T-helper 1 cell (primary cell): ENCODE results near the gene CCDC102B.
"Not testable (repeated sequence)": the region's sequence is repeated elsewhere in the genome, so short reads cannot be mapped to it uniquely, and the experiment has no call there.

ENCODE experiments used
- DNase-seq, 5 donors: peaks; one replicate each; pipeline ENCODE4 v3.0.0-alpha.2; 2012 to 2020

CCDC102B gene

DNA sequence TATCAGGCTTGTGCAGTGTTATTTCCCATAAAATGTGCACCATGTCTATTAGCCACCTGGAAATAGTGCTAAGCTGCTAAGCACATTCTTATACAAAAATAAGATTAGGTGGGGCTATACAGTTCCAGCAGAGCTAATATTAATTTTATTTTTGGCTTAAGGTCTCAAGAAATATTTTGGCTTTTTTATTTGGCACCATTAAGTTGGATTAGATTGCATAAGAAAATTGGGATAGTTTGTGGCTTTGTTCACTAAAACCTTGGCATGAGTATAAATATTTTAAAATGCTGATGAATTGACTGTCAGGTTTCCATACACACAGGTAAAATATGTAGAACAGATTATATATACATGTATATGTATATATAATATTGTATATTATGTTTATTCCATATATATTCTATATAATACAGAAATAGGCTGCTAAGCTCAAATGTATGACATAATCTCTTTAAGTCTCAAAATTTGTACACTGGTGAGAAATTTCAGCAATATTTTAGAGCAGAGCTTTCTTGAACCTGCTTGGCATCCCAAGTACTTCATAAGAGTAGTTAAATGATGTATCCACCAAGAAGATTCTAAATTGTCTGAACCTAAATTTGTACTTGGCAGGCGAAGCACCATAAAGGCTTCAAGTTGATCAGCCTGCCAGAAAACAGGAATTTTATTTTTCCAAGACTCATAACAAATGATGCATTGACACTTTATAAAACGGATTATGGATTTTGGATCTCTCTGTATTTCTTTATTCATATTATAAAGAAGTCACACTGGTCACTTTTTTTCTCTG, 32.6 kb downstream of the CCDC102B start:
- DNase-seq: no peak

DNA sequence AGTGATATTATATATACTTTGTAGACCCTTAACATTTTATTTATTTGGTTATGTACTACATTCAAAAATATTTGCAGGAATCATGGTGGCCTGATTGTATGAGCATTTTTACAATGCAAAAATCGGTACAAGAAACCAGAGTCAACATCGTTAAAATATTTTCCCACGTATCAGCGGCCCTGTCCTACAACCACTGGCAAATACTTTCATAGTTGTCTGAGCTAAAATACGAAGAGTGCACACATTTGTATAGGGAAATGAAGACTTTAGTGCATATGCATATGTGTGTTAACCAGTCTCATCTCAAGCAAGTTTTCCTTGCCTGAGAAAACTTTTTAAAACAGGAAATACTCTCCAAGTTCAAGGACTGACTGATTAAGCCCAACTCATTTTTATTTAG, 35.9 kb downstream of the CCDC102B start:
- no peak for DNase-seq

DNA sequence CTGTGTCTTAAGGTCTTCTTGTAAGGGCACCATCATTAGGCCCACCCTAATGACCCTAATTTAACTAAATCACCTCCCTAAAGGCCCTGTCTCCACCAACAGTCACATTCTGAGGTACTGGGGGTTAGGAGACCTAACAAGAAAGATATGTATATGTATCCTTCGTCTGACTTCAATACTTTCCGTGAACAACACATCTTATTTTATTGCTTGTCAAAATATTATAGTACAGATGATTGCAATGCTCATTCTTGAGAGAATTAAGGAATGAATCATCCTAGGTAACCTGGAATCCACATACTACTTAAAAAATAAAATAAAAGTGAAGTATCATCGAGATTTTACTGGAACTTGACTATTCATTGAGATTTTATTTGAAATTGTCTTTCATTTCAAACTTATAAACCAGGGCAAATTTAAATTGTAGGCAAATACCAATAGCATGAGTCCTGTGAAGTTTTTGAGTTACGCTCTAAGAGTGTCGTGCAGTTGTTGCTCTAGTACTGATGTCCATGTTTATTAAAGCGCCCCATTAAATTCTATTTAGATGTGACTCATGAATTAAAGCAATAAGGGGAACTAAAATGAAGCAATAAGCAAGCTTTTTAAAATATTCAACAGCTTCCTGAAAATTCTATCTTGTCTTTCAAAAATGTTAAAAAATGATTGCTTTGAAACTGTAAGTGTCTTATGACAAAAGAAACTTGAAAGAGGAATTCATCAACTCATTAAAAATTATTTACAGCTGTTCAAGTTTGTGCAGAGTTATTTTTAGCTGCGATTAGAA, 40.0 kb downstream of the CCDC102B start:
- DNase-seq: no peak

DNA sequence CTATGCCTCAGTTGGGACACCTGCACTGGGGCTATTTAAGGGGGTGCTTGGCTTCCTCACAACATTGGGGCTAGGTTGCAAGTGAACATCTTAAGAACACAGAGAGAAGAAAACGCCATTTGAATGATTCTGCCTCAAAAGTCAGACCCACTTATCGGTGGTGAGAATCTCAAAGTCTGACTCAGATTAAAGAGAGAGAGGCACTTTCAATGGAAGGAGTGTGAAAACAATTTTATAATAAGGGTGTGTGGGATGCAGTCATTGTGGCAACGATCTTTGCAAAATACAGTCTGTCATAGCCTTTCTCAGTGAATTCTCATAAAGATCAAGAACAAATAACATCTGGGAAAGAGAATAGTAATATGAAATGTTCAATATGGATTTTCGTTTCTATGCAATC, 41.8 kb downstream of the CCDC102B start:
- no peak for DNase-seq

DNA sequence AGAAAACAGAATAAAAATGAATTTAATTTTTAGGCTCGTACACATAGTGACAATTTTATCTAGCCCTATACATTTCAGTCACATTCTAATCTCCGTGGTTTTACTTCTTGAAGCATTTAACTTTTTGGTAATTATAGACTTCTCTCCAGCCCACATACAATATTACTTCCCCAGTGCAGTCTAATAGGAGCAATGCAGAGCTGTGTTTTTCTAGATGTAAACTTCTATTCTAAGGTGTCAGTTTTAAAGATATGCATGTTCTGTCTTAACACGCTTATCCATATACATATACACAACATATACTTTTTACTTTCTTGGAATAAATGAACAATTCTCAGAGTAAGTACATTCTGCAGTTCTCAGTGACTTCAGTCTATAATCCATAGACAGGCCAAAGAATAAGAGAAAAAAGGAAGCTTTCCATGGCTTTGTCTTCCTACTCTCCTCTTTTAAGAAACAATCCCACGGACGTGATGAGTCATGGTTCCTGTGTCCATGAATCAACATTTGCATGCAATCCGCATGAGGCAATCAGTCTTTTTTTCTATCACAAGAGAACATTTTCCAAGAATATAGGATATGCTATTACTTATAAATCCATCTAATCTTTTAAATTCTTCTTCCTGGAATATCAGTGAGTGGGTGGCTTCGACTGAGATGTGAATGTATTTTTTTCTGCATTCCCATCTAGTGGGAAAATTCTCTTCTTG, 42.8 kb downstream of the CCDC102B start:
- DNase-seq: no peak

DNA sequence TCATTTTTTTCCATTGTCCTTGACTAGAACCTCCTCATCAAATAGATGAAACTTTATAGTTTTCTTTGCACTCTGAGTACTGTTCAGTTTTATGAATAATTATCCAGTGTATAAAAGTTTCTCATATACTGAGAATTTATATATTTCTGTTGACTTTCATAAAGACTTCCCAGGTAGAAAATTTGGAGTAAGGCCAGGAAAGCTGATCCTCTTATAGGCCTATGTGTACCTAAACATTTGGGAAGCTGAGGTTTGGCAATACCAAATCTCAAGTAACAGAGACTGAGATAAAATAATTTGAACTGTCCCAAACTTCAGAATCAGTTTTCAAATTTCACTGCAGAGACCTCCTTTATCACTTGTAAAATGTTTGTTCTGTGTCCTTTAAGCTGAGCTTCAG, 43.4 kb downstream of the CCDC102B start:
- no peak for DNase-seq

DNA sequence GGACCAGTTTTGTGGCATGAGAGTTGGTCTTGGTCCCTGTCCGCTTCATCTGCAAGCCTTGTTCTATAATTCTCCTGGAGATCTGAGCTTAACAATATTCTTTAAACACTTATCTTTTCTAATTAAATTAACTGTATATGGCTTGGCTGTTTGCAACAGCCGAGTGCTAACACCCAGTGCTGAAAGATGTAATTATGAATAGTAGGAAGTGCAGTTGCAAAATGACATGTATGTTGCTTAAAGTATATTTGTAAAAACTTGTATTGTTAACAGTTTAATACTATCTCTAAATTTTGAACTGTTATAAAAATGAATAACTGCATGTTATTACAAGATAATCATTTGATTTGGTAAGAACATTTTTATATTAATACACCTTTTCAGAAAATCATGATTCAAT, 45.1 kb downstream of the CCDC102B start:
- DNase-seq: no peak

DNA sequence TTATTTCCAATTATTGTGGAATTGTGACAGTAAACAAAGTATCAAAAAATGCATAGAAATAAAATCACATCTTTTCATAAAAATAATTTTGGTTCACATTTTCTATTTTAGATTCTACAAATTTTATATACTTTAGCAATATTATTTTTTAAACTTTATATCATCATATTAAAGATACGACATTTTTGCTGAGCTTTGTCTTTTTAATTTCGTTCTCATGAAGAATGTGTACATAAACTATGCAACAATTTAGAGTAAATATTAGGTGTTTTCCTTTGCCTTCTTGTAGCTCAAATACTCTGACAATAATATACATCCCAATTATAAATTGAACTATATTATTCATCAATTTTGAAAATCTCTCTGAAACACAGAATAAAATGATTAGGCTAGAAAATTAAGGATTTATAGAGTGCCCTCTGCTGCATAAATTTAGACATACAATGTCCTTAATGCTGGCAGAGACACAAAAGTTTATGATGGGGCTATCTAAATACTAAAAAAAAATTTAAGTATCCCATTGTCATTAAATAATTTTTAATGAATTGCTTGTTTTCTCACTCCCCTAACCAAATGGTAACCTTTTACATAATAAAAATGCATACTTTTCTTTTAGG, 45.7 kb downstream of the CCDC102B start:
- no peak for DNase-seq

DNA sequence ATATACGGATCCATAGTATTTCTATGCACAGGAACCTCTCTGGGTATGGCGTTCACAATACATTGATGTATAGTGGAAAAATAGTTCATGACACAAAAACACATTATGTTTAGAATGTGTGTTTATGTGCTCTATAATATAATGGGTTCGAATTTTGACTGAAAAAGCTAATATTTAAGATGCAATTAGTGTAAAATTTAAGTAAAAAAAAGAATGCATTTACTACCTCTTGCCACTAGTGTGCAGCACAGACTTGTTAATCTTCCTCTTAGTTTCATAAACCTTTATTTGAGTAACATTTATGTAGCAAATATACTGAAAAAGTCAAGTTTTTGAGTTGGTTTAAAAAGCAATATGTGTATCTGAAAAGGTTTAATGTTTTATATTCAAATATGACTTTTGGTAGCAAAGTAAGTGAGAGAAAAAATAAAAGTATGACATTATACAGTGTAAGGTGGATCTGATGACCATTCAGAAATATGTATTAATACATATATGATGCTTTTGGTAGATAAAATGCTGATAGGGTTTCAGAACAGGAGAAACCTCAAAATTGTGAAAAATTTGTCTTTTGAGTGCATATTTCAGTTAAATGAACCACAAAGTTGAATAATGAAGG, 49.4 kb downstream of the CCDC102B start:
- no peak for DNase-seq

DNA sequence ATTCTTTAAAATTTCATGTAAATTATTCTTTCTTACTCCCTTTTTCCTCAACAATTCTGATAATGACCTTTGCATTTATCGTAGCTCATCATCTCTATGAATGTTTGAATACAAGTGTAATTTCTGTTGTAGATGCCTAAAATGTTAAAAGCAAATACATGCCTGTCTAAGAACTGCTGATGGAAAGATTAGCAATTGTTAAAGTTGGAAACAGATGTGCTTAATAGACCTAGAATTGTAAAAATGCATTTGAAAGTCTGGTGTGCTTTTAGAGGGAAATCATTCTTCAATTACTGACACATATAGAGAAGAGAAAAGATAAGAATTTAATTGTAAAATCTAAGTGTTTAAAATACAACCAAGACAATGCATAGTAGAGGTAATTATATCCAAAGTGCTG, 50.4 kb downstream of the CCDC102B start:
- DNase-seq: no peak

DNA sequence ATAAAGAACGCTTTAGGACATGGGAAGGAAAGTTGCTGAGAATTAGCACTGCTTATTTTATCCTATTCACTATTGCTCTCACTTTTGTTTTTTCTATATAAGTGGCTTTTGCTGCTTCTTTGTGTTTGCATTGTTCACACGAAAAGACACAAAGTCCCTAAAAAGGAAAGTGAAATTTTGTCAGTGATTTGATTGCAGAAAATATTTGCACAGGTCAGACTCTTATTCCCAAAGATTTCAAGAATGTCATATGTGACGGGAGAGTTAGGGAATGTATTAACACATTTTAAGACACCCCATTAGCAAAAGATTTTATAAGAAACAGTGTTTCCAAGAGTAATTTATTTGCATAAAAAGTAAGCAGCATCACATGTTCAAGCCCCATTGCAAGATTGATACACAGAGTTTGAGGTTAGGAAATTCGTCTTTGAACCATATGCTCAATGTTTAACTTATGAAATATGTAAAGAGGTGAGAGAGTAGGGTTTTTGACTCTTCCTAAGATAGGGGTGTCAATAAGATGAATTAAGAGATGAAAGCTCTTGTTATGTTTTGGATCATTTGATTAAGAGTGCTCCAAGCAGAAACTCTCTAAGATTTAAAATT, 57.0 kb downstream of the CCDC102B start:
- DNase-seq: no peak

DNA sequence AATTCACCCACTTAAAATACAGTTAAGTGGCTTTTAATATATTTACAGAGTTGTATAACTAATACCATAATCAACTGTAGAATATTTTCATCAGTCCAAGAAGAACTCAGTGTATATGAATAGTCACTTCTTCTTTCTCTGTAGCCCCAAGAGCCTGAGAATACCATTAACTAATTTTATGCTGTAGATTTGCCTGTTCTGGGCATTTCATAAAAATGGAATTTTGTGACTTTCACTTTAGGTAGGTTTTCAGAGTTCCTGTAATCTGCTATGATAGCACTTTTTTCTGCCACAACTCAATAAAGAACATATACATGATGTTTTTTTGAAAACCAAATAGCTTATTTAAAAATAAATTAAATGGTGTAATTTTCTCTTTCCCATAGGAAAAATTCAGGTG, 57.6 kb downstream of the CCDC102B start:
- DNase-seq: no peak

DNA sequence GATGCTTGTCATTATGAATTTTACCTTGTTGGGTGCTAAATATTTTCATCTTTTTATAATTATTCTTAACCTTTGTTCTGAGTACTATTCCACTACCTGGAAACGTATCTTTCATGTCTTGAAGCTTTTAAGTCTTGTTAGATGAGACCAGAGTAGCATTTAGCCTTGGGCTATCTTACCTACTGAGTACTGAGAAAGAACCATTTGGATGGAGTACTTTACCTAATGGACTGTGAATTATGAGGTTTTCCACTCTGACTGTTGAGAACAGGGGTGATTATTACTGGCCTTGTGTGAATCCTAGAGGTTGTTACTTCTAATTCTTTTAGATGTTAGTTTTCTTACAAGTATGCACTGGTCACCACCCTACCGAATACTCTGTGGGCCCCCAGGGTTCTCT, 63.5 kb downstream of the CCDC102B start:
- DNase-seq: no peak

DNA sequence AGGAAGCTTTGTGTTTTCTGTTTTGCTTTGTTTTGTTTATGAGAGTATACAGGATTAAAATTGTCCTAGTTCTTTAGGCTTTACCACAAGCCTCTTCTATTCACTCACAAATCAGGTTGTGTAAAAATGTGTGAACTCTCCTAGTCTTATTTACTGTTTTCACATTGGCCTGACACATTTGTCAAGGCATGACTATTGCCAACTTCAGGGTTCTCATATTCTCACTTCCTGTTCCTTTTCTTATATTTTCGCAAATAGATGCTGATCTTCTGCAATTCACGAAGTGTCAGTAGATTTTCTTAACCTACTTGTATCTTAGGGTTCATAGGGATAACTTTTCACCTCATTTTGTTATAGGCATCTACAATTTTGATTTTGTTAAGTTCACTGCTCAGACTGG, 67.1 kb downstream of the CCDC102B start:
- DNase-seq: no peak

DNA sequence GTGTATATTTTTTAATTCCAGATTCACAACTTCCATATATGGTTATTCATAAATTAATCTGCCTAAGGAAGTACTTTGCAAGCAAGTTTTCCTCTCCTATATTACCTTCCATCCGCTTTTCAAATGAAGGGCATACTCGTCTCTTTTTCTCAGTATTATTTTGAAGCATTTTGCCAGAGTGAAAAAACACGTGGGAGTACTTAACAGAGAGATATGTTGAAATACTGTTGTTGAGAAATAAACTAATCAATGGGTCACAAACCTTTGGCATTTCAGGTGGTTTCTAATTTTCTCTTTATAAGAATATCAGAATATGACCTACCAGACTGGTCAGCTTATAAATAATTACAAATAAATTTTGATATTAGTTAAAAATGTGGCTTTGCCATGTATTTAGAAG, 67.6 kb downstream of the CCDC102B start:
- no peak for DNase-seq

DNA sequence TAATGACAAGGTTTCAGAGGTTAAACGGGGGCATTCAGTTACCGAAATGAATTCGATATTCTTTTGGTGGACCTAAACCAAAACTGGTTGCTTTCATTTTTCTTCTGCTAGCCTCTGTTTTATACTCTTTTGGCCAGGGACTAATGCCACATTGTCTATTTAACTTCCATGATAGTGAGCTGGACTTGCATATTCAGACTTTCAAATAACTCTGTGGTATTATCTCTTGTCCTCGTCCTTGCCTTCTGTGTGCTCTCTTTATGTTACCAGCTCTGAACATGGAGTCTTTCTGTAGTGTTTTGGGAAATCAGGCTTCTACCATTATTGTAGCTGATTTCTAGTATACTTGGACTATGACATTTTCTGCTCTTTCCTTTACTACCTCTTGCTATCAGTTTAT, 75.1 kb downstream of the CCDC102B start:
- no peak for DNase-seq

DNA sequence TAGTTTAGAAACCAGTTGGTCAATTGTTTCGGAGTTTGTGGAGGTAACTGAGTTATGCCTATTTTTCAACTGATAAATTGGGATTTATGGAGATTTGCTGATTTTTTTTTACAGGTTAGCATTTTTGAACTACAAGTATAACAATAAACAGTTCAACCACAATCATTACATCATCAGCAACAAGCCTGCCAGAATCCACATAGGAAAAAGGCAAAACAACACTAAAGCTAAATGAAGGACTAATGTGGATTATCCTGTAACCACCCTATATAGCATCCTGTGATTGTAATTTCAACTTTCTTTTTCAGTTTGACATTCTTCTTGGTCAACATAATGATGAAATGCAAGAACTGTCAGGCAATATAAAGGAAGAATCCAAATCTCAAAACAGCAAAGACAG, 76.5 kb downstream of the CCDC102B start:
- DNase-seq: no peak

DNA sequence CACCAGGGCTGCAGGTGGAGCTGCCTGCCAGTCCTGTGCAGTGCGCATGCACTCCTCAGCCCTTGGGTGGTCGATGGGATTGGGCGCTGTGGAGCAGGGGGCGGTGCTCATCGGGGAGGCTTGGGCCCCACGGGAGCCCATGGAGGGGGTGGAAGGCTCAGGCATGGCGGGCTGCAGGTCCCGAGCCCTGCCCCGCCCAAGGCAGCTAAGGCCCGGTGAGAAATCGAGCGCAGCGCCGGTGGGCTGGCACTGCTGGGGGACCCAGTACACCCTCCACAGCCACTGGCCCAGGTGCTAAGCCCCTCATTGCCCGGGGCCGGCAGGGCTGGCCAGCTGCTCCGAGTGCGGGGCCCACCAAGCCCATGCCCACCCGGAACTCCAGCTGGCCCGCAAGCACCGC, 82.1 kb downstream of the CCDC102B start:
- not testable (repeated sequence) for DNase-seq

DNA sequence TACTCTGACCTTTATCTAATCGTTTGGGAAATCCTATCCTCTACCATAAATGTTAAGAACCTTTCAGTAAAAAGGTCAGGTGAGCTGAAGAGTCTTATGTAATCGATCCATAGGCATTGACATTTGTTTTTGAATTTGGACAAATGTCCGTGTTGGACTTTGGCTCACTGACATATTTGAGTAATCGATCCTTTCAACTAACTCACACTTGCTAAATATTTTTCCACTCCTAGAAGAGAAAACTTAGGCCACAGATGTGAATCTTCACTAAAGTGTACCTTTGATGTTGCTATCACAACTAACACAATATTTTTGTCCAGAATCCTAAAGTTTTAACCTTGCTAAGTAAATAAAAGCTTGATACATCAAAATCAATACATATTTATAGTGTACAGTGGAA, 89.5 kb downstream of the CCDC102B start:
- DNase-seq: no peak

DNA sequence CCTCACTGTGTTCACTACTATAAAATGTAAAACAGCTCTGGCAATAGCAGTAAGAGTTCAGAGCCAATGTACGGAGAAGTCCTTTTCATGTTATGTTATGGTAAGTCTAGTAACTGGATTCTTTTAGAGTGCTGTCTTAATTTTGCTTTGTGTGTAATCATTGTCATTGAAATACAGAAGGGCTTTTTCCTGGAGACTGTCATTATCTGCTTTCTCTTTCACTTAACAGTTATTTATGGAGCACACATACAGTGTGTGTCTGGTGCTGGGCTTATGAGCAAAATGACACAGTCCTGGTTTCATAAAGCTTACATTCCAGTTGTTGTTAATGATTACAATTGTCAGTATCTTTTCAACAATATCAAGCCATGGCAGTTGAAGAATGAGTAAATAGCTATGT, 95.5 kb downstream of the CCDC102B start:
- DNase-seq: no peak

DNA sequence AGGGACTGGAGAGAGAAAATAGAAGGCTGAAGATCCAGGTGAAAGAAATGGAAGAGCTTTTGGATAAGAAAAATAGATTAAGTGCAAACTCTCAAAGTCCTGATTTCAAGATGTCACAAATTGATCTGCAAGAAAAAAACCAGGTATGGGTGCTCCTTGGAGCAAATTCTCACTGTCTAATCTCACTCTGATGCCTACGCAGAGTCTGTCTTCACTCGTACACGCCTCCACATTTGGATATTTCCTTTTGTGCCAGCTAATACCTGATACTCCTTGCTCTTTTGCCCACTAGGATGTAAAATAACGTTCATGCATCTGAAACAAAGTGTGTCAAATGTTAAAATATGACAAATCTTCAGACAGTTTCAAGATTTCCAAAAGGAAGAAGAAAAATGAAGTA, 99.4 kb downstream of the CCDC102B start:
- DNase-seq: no peak

DNA sequence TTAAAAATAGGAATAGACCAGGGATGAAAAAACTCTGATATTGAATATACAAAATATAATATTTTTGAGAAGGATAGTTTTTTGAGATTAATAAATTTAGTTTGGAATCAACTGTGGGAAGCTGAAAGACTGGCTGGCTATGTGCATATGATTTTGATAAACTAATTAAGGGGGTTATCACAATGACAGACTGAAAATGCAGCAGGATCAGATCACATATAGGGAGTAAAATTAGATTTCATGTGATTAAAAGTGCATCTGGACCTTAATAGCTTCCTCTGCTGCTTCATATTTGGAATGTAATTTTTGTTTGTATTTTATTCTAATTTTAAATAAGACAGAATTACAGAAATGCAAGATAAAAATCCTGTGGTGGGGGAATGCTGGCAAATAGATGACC, 111.7 kb downstream of the CCDC102B start:
- DNase-seq: no peak
